GM12872 (cell line): ENCODE results near the gene TMEM250.

ENCODE experiments used
- TF ChIP-seq, protein P1 (sequence below): IDR thresholded peaks from 3 replicates; pipeline ENCODE4 v1.5.1; 2011; ENCODE audit warnings: low read depth, mild to moderate bottlenecking, low read length, moderate library complexity; ENCODE audit not compliant: insufficient read depth

The TMEM250 gene

DNA sequence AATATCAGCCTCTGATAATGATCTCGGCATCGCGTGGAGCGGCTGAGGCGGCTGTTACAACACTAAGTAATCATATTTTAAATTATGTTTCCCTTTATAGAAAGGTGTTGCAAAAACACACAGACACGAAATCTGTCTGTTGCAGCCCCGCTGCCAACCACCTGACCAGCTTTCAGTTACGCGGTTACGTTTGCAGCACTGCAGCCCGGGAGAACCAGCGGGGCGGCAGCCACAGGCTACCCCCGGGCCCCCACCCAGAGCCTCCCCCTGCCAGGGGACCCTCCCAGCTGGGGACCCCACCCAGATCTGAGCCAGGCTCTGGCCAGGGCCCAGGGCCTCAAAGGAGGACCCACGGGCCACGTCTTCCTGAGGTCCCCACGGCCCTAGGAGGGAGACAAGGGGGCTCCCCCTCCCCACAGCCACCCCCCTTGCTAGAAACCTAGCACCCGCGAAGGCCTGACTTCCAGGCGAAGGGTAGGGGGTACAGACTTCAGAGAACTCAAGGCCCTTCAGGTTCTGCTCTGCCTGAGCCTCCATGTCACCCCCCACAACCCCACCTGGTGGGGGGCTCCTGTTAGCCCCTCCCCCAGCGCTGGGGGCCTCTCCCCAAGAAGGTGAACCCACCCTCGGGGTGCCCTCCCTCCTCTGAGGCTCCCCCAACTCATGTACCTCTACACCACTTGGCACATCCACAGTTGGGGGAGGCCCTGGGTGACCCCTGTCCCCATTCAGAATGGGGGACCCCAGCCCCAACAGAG lies 29.6 kb downstream of the TMEM250 start:
- TF ChIP-seq, protein P1, sequence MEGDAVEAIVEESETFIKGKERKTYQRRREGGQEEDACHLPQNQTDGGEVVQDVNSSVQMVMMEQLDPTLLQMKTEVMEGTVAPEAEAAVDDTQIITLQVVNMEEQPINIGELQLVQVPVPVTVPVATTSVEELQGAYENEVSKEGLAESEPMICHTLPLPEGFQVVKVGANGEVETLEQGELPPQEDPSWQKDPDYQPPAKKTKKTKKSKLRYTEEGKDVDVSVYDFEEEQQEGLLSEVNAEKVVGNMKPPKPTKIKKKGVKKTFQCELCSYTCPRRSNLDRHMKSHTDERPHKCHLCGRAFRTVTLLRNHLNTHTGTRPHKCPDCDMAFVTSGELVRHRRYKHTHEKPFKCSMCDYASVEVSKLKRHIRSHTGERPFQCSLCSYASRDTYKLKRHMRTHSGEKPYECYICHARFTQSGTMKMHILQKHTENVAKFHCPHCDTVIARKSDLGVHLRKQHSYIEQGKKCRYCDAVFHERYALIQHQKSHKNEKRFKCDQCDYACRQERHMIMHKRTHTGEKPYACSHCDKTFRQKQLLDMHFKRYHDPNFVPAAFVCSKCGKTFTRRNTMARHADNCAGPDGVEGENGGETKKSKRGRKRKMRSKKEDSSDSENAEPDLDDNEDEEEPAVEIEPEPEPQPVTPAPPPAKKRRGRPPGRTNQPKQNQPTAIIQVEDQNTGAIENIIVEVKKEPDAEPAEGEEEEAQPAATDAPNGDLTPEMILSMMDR, result no peak

DNA sequence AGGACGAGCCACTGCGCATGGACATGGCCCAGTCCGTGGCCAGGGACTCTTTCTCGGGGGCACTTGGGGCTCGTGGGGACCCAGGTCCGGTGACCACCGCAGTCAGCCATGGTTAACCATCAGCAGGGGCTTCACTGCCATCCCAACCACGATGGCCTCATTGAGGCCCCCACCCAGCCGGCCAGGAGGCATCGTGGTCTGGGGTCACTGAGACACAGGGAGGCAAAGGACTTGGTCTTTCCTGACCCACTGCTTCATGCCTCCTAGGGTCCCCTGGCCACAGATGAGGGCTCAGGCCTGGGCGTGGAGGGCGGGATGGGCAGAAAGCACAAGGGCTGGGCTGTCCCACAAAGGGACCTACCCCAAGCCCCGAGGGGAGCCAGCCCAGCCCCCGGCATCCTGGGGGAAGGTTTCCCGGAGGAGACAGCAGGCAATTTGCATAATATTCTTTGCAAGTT lies 30.2 kb downstream of the TMEM250 start:
- TF ChIP-seq, protein P1, result no peak

DNA sequence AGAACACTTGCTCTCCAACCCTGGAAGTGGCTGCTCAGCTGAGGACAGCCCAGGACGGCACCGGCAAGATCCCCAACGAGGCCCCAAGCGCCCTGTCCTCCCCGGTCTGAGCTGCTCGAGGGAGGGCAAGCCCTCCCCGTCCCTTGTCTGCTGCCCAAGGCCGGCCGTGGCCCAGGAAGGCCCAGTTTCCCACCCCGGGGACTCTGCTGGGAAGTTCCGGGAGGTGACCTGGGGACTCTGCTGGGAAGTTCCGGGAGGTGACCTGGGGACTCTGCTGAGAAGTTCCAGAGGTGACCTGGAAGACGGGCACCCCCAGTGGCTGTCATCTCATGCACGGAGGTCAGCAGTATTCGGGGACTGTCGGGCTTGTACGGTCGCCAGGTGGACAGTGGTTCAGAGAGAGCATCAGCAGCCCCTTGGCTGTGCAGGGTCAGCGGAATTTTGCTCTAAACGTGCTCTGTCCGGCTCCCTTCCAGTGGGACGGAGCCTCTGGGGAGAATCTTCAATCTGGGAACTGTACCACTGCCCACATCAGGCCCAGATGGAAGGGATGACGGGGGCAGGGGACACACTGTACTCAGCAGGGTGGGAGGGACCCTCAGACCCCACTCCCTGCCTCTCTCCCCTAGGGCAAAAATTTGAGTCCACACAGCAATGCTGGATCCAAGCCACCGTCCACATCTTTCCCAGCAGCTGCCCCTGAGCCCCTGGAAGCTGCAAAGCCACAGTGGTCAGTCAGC lies 30.8 kb downstream of the TMEM250 start:
- TF ChIP-seq, protein P1, result no peak

- TF ChIP-seq, protein P1, result no peak
Observed at GRCh38 chr9:136086951-136087740, 31.5 kb downstream of the TMEM250 start.

DNA sequence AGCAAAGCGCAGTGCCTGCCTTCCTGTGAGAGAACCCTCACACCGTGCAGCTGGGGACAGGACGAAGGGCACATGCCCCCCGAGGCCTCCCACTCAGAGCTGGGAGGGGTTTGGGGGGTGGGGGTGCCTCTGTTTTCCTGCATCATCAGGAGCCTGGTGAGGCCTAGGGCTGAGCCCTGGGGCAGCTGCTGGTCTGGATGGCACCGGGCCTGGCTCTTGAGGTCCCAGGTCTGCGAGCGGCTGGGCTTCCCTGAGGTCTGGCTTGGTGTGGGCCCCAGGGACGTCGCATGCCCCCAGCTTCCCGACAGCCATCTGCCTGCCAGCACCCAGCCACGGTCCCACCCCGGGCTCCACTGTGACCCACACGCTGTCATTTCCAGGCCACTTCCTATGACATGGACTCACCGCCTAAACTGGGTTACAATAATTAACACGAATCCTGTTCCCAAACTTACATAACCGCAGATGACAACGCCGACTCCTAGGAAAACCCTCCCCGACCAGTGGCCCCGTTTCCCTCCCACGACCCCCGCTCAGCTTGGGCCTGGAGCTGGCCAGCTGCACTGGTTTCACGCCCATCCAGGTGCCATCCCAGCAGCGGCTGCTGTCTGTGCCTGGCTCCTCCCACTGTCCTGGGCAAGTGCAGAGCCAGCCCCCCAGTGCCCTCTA lies 32.3 kb downstream of the TMEM250 start:
- TF ChIP-seq, protein P1, result no peak

- TF ChIP-seq, protein P1, result no peak
Observed at GRCh38 chr9:136085815-136086212, 32.9 kb downstream of the TMEM250 start.
